ENCODE data around the gene SIX4. TPM values are rescaled to one million over a fixed set of nuclear protein-coding genes. Genes with fewer than 3 reads are reported as not detected.

The SIX4 gene
- polyA plus RNA-seq, 1 donor (not counting 4 experiments of a cell fraction or from before 2014, with no cell fraction given), result 4.5 TPM

GRCh38 chr14:60661721-60662120, 62.4 kb downstream of the SIX4 start:
- DNase-seq (ENCODE audit: low read depth, low spot score), result no peak
- Histone ChIP-seq H2AFZ (ENCODE audit: control insufficient read depth, low read length) (no peak overlapping the region), H3K9me3 (ENCODE audit: control insufficient read depth, low read depth, low read length) (no peaks in the 10 kb centered on the region), H3K4me3 (ENCODE audit: control insufficient read depth in 2 of 3, extremely low read depth in 1 of 3, insufficient read depth in 2 of 3, low read depth in 1 of 3, low read length in 3 of 3) (no peak overlapping the region), H3K79me2 (ENCODE audit: control insufficient read depth, insufficient read depth, low read length) (no peaks in the 10 kb centered on the region), H3K27me3 (ENCODE audit: control insufficient read depth, extremely low read depth, insufficient read depth, low read length) (peaks cover 19% of the 10 kb centered on the region), H4K20me1 (ENCODE audit: control insufficient read depth, extremely low read depth, insufficient read depth, low read length) (no peaks in the 10 kb centered on the region), H3K4me1 (ENCODE audit: control insufficient read depth, extremely low read depth, insufficient read depth, low read length) (peaks cover 6% of the 10 kb centered on the region), H3K36me3 (ENCODE audit: control insufficient read depth in 2 of 2, extremely low read depth in 1 of 2, insufficient read depth in 2 of 2, low read length in 2 of 2) (no peaks in the 10 kb centered on the region), H3K9me1 (ENCODE audit: control insufficient read depth, extremely low read depth, insufficient read depth, low read length) (no peaks in the 10 kb centered on the region), H3K4me2 (ENCODE audit: control insufficient read depth, extremely low read depth, insufficient read depth, low read depth, low read length) (no peak overlapping the region), H3K9ac (ENCODE audit: control insufficient read depth, extremely low read depth, insufficient read depth, low read length) (no peak overlapping the region), H3K27ac (ENCODE audit: control insufficient read depth, insufficient read depth, low read length) (no peak overlapping the region)
- TF ChIP-seq EZH2 (IDR thresholded peaks at IDR 0.05; ENCODE audit: low read length), result no peak
- TF ChIP-seq CTCF (optimal IDR thresholded peaks at IDR 0.05 in 1 of 3, IDR thresholded peaks at IDR 0.05 in 1 of 3, conservative IDR thresholded peaks at IDR 0.05 in 1 of 3; ENCODE audit: extremely low read depth in 1 of 3, insufficient read depth in 2 of 3, low read length in 3 of 3), result no peak
- dilution Hi-C loops (cut with MboI; ENCODE audit: extremely low pct_ligation_motif_present, low sequenced_read_pairs), result no loop called here
- no peak for FAIRE-seq

Other genes starting within 250 kb of the SIX4 start
- not detected in 3 replicates for gene C14orf39, start 238.3 kb downstream of the SIX4 start, polyA plus RNA-seq
- not detected in 3 replicates for gene SIX6, start 215.2 kb downstream of the SIX4 start, polyA plus RNA-seq
- 0.01 to 0.04 TPM in 2 of 3 replicates, not detected in the other for gene SIX1, start 74.9 kb downstream of the SIX4 start, polyA plus RNA-seq
- 52.1 to 79.5 TPM (median 63.9 TPM) in 3 replicates for gene MNAT1, start 10.4 kb upstream of the SIX4 start, polyA plus RNA-seq

All from keratinocyte (primary cell).